NB4 (cell line): ENCODE measurements around the gene KLKB1.

Source experiments
- POLR2A ChIP-seq: IDR thresholded peaks from 2 replicates; pipeline ENCODE4 v1.6.1; 2011; ENCODE audit warnings: mild to moderate bottlenecking; ENCODE audit not compliant: insufficient read length; ENCODE audit errors: extremely low read depth
- TF ChIP-seq, protein P1 (sequence below): IDR thresholded peaks from one replicate; pipeline ENCODE4 v1.5.1; 2012; ENCODE audit warnings: low read depth, low read length

DNA sequence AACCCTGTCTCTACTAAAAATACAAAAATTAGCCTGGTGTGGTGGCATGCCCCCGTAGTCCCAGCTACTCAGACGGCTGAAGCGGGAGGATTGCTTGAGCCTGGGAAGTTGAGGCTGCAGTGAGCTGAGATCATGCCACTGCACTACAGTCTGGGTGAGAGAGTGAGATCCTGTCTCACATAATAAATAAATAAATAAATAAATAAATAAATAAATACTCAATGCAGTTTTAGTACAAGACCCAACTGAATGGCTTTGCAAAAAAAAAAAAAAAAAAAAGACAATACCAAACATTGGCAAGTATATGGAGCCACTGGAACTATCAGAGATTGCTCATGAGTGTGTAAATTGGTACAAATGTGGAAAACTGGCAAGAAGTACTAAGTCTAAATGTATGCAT is 39.2 kb upstream of the KLKB1 start:
- TF ChIP-seq, protein P1, sequence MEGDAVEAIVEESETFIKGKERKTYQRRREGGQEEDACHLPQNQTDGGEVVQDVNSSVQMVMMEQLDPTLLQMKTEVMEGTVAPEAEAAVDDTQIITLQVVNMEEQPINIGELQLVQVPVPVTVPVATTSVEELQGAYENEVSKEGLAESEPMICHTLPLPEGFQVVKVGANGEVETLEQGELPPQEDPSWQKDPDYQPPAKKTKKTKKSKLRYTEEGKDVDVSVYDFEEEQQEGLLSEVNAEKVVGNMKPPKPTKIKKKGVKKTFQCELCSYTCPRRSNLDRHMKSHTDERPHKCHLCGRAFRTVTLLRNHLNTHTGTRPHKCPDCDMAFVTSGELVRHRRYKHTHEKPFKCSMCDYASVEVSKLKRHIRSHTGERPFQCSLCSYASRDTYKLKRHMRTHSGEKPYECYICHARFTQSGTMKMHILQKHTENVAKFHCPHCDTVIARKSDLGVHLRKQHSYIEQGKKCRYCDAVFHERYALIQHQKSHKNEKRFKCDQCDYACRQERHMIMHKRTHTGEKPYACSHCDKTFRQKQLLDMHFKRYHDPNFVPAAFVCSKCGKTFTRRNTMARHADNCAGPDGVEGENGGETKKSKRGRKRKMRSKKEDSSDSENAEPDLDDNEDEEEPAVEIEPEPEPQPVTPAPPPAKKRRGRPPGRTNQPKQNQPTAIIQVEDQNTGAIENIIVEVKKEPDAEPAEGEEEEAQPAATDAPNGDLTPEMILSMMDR: no peak
- TF ChIP-seq POLR2A: no peak
